Measurements from ENCODE around the gene RMDN3. TPM values are rescaled to one million over a fixed set of nuclear protein-coding genes. Genes with fewer than 3 reads are reported as not detected.

Gene RMDN3
- total RNA-seq, 1 donor: 19.9 TPM

- H4K20me1 ChIP-seq (ENCODE audit: insufficient read depth, low read length): no peaks in the 10 kb centered on the region
- H3K4me1 ChIP-seq (ENCODE audit: insufficient read depth, low read length): no peaks in the 10 kb centered on the region
- H3K4me2 ChIP-seq (ENCODE audit: insufficient read depth, low read length): no peak overlapping the region
- DNase-seq (ENCODE audit: insufficient read length, low spot score, missing footprints): no peak
- no peaks in the 10 kb centered on the region for H3K27me3 ChIP-seq (ENCODE audit: insufficient read depth, low read length)
- TF ChIP-seq CTCF (IDR thresholded peaks at IDR 0.05; ENCODE audit: extremely low read depth, low read depth, low read length): no peak
- H3K79me2 ChIP-seq (ENCODE audit: insufficient read depth, low read length): no peaks in the 10 kb centered on the region
- H2AFZ ChIP-seq (ENCODE audit: low read length): no peak overlapping the region
- no peak overlapping the region for H3K4me3 ChIP-seq (ENCODE audit: insufficient read depth, low read length)
- no peaks in the 10 kb centered on the region for H3K9me3 ChIP-seq (ENCODE audit: low read depth, low read length)
- no peak overlapping the region for H3K27ac ChIP-seq (ENCODE audit: low read depth, low read length)
- peaks cover 8% of the 10 kb centered on the region for H3K36me3 ChIP-seq (ENCODE audit: insufficient read depth, low read length)
Measured at GRCh38 chr15:40723919-40724318, 31.1 kb downstream of the RMDN3 start.

- no peaks in the 10 kb centered on the region for H3K4me1 ChIP-seq (ENCODE audit: insufficient read depth, low read length)
- no peak overlapping the region for H3K4me3 ChIP-seq (ENCODE audit: insufficient read depth, low read length)
- no peak overlapping the region for H2AFZ ChIP-seq (ENCODE audit: low read length)
- no peaks in the 10 kb centered on the region for H4K20me1 ChIP-seq (ENCODE audit: insufficient read depth, low read length)
- H3K27ac ChIP-seq (ENCODE audit: low read depth, low read length): no peak overlapping the region
- H3K36me3 ChIP-seq (ENCODE audit: insufficient read depth, low read length): peaks cover 9% of the 10 kb centered on the region
- TF ChIP-seq CTCF (IDR thresholded peaks at IDR 0.05; ENCODE audit: extremely low read depth, low read depth, low read length): no peak
- H3K4me2 ChIP-seq (ENCODE audit: insufficient read depth, low read length): no peak overlapping the region
- no peaks in the 10 kb centered on the region for H3K9me3 ChIP-seq (ENCODE audit: low read depth, low read length)
- no peaks in the 10 kb centered on the region for H3K79me2 ChIP-seq (ENCODE audit: insufficient read depth, low read length)
- no peak for DNase-seq (ENCODE audit: insufficient read length, low spot score, missing footprints)
- no peaks in the 10 kb centered on the region for H3K27me3 ChIP-seq (ENCODE audit: insufficient read depth, low read length)
Measured at GRCh38 chr15:40722934-40723333, 32.1 kb downstream of the RMDN3 start.

- Histone ChIP-seq H3K4me2 (ENCODE audit: insufficient read depth, low read length) (no peak overlapping the region), H3K4me3 (ENCODE audit: insufficient read depth, low read length) (no peak overlapping the region), H3K36me3 (ENCODE audit: insufficient read depth, low read length) (peaks cover 9% of the 10 kb centered on the region), H2AFZ (ENCODE audit: low read length) (no peak overlapping the region), H3K27me3 (ENCODE audit: insufficient read depth, low read length) (no peaks in the 10 kb centered on the region), H3K9me3 (ENCODE audit: low read depth, low read length) (no peaks in the 10 kb centered on the region), H4K20me1 (ENCODE audit: insufficient read depth, low read length) (no peaks in the 10 kb centered on the region), H3K79me2 (ENCODE audit: insufficient read depth, low read length) (no peaks in the 10 kb centered on the region), H3K4me1 (ENCODE audit: insufficient read depth, low read length) (no peaks in the 10 kb centered on the region), H3K27ac (ENCODE audit: low read depth, low read length) (no peak overlapping the region)
- no peak for DNase-seq (ENCODE audit: insufficient read length, low spot score, missing footprints)
- TF ChIP-seq CTCF (IDR thresholded peaks at IDR 0.05; ENCODE audit: extremely low read depth, low read depth, low read length): no peak
Measured at GRCh38 chr15:40722354-40722753, 32.7 kb downstream of the RMDN3 start.

GRCh38 chr15:40721701-40722100, 33.4 kb downstream of the RMDN3 start:
- no peak for DNase-seq (ENCODE audit: insufficient read length, low spot score, missing footprints)
- H3K4me1 ChIP-seq (ENCODE audit: insufficient read depth, low read length): no peaks in the 10 kb centered on the region
- H3K4me2 ChIP-seq (ENCODE audit: insufficient read depth, low read length): no peak overlapping the region
- H3K27ac ChIP-seq (ENCODE audit: low read depth, low read length): no peak overlapping the region
- H3K36me3 ChIP-seq (ENCODE audit: insufficient read depth, low read length): peaks cover 9% of the 10 kb centered on the region
- no peaks in the 10 kb centered on the region for H3K9me3 ChIP-seq (ENCODE audit: low read depth, low read length)
- no peaks in the 10 kb centered on the region for H4K20me1 ChIP-seq (ENCODE audit: insufficient read depth, low read length)
- no peaks in the 10 kb centered on the region for H3K27me3 ChIP-seq (ENCODE audit: insufficient read depth, low read length)
- no peak overlapping the region for H2AFZ ChIP-seq (ENCODE audit: low read length)
- H3K4me3 ChIP-seq (ENCODE audit: insufficient read depth, low read length): no peak overlapping the region
- TF ChIP-seq CTCF (IDR thresholded peaks at IDR 0.05; ENCODE audit: extremely low read depth, low read depth, low read length): no peak
- H3K79me2 ChIP-seq (ENCODE audit: insufficient read depth, low read length): no peaks in the 10 kb centered on the region
